ENCODE measurements around the gene OR5AC2. TPM values are rescaled to one million over a fixed set of nuclear protein-coding genes. Genes with fewer than 3 reads are reported as not detected.

Gene OR5AC2
- total and polyA plus RNA-seq, 3 experiments from 2014 or later: not detected

DNA sequence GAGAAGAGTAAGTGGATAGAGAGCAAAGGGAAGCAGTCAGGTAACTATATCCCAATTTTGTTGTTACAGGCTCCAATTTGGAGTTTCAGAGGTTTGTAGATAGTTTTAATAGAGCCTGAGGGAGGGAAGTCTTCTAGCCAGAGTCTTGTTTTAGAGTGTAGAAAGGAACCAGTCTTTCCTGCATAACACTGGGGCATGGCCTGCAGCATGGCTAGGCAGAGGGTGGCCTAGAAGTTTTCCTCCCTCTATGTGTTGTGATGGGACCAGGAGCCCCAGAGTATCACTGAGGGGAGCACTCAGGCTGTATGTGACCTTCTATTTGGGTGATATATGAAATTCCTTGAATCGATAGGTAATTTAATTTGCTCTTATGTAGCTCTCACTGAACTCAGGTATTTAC lies 29.3 kb upstream of the OR5AC2 start:
- Mint-ChIP-seq H3K4me1 (no peaks in the 10 kb centered on the region), H3K36me3 (no peaks in the 10 kb centered on the region), H3K27ac (peak overlapping the region in 1 of 8 donors; percentile 42), H3K9me3 (no peaks in the 10 kb centered on the region), H3K27me3 (peaks cover 0 to 7% of the 10 kb centered on the region in 2 donors), H3K4me3 (no peak overlapping the region)
- no peak for DNase-seq
- ChIA-PET POLR2A (no interaction called here), CTCF (no interaction called here)
- Histone ChIP-seq H3K4me1 (ENCODE audit: insufficient read depth, low read length) (no peaks in the 10 kb centered on the region), H3K9me3 (ENCODE audit: low read length) (no peaks in the 10 kb centered on the region), H3K27ac (ENCODE audit: low read depth, low read length) (no peak overlapping the region), H3K27me3 (ENCODE audit: insufficient read depth, low read length, poor library complexity, severe bottlenecking) (no peaks in the 10 kb centered on the region), H3K4me3 (ENCODE audit: low read length) (no peak overlapping the region), H3K36me3 (ENCODE audit: insufficient read depth, low read length) (no peaks in the 10 kb centered on the region)

DNA sequence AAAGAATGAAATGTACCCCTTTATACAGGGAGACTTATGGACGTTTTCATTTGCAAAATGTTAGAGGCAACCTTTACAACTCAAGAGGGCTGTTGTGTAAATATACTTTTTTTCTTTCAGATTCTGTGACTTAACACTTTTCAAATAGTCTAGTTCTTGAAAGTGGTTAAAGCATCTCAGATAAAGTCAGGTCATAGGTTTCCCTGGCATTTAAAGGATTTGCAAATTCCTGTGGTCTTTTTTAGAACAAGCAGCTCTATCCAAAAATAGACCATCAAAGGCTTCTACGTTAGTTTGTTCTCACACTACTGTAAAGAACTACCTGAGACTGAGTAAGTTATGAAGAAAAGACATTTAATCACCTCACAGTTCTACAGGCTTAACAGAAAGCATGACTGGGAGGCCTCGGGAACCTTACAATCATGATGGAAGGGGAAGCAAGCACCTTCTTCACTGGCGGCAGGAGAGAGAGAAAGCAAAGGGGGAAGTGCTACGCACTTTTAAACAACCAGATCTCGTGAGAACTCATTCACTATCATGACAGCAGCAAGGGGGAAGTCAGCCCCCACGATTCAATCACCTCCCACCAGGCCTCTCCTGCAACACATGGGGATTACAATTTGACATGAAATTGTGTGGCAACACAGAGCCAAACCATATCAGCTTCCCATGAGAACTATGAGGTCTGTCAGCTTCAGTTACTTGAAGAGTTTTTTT lies 28.6 kb upstream of the OR5AC2 start:
- Mint-ChIP-seq H3K9me3 (no peaks in the 10 kb centered on the region), H3K27me3 (peaks cover 0 to 7% of the 10 kb centered on the region in 2 donors), H3K36me3 (no peaks in the 10 kb centered on the region), H3K4me1 (no peaks in the 10 kb centered on the region), H3K27ac (no peak overlapping the region), H3K4me3 (no peak overlapping the region)
- no peak for DNase-seq
- ChIA-PET POLR2A (no interaction called here), CTCF (no interaction called here)
- Histone ChIP-seq H3K4me1 (ENCODE audit: insufficient read depth, low read length) (no peaks in the 10 kb centered on the region), H3K36me3 (ENCODE audit: insufficient read depth, low read length) (no peaks in the 10 kb centered on the region), H3K9me3 (ENCODE audit: low read length) (no peaks in the 10 kb centered on the region), H3K4me3 (ENCODE audit: low read length) (no peak overlapping the region), H3K27ac (ENCODE audit: low read depth, low read length) (no peak overlapping the region), H3K27me3 (ENCODE audit: insufficient read depth, low read length, poor library complexity, severe bottlenecking) (no peaks in the 10 kb centered on the region)

DNA sequence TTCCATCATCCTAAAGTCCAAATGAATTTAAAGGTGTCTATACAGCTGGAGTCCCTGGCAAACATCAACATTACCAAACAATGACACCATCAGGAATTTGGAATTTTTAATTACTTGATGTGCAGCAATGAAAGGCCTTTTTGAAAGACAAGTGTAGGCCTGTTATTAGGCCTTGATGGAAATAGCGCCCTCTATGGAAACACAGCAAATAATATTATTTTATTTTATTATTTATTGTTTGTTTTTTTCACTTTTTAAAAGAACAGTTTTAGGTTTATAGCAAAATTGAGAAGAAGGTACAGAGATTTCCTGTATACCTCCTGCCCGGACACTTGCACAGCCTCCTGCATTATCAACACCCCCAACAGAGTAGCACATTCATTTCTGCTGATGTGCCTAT lies 18.1 kb upstream of the OR5AC2 start:
- ChIA-PET CTCF (no interaction called here), POLR2A (no interaction called here)
- Mint-ChIP-seq H3K27ac (no peak overlapping the region), H3K27me3 (peaks cover 11 to 26% of the 10 kb centered on the region in 2 donors), H3K36me3 (no peaks in the 10 kb centered on the region), H3K4me3 (no peak overlapping the region), H3K9me3 (no peaks in the 10 kb centered on the region), H3K4me1 (no peaks in the 10 kb centered on the region)
- Histone ChIP-seq H3K27ac (ENCODE audit: low read depth, low read length) (no peak overlapping the region), H3K4me3 (ENCODE audit: low read length) (no peak overlapping the region), H3K9me3 (ENCODE audit: low read length) (no peaks in the 10 kb centered on the region), H3K36me3 (ENCODE audit: insufficient read depth, low read length) (no peaks in the 10 kb centered on the region), H3K27me3 (ENCODE audit: insufficient read depth, low read length, poor library complexity, severe bottlenecking) (no peaks in the 10 kb centered on the region), H3K4me1 (ENCODE audit: insufficient read depth, low read length) (no peaks in the 10 kb centered on the region)
- DNase-seq: no peak

DNA sequence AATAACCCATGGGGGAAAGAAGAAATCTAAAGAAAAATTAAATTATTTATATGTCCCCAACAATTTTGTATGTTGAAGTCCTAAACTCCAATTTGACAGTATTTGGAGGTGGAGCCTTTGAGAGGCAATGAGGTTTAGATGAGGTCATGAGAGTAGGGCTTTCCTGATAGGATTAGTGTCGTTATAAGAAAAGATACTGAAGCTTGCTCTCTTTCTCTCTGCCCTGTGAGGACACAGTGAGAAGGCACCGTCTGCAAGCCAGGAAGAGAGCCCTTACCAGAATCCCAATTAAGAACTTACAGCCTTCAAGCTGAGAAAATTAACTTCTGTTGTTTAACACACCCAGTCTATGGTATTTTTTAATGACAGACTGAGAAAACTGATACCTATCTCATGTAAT lies 16.1 kb upstream of the OR5AC2 start:
- H3K9me3 ChIP-seq (ENCODE audit: low read length): no peaks in the 10 kb centered on the region
- no peak for DNase-seq
- peaks cover 2 to 14% of the 10 kb centered on the region in 2 donors for H3K27me3 Mint-ChIP-seq
- H3K4me1 Mint-ChIP-seq: no peaks in the 10 kb centered on the region
- H3K27ac Mint-ChIP-seq: no peak overlapping the region
- H3K27me3 ChIP-seq (ENCODE audit: insufficient read depth, low read length, poor library complexity, severe bottlenecking): no peaks in the 10 kb centered on the region
- H3K4me3 ChIP-seq (ENCODE audit: low read length): no peak overlapping the region
- H3K36me3 Mint-ChIP-seq: no peaks in the 10 kb centered on the region
- no peaks in the 10 kb centered on the region for H3K36me3 ChIP-seq (ENCODE audit: insufficient read depth, low read length)
- no peak overlapping the region for H3K27ac ChIP-seq (ENCODE audit: low read depth, low read length)
- no peaks in the 10 kb centered on the region for H3K4me1 ChIP-seq (ENCODE audit: insufficient read depth, low read length)
- ChIA-PET POLR2A (no interaction called here), CTCF (no interaction called here)
- H3K9me3 Mint-ChIP-seq: no peaks in the 10 kb centered on the region
- H3K4me3 Mint-ChIP-seq: no peak overlapping the region

DNA sequence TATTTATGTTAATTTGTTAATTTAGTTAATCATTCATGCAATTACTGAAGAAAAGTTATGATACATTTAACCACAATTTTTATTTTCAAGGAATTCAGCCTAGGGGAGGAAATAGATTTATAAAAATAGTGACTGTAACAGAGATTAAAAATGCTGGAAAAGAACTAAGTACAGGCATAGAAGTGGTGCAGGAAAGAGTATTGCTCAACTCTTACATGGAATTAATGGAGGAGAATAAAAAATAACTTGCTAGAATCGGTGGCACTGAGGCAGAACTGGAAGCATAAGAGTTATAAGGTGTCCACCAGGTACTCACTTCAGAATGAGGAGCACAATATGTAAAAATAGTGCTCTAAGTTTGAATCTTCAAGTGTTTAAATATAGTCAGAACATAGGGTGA lies 13.5 kb upstream of the OR5AC2 start:
- Mint-ChIP-seq H3K36me3 (no peaks in the 10 kb centered on the region), H3K4me3 (no peak overlapping the region), H3K9me3 (no peaks in the 10 kb centered on the region), H3K27ac (no peak overlapping the region), H3K4me1 (no peaks in the 10 kb centered on the region), H3K27me3 (peaks cover 0 to 13% of the 10 kb centered on the region in 2 donors)
- Histone ChIP-seq H3K9me3 (ENCODE audit: low read length) (no peaks in the 10 kb centered on the region), H3K27ac (ENCODE audit: low read depth, low read length) (no peak overlapping the region), H3K4me3 (ENCODE audit: low read length) (no peak overlapping the region), H3K27me3 (ENCODE audit: insufficient read depth, low read length, poor library complexity, severe bottlenecking) (no peaks in the 10 kb centered on the region), H3K36me3 (ENCODE audit: insufficient read depth, low read length) (no peaks in the 10 kb centered on the region), H3K4me1 (ENCODE audit: insufficient read depth, low read length) (no peaks in the 10 kb centered on the region)
- DNase-seq: no peak
- ChIA-PET POLR2A (no interaction called here), CTCF (no interaction called here)

DNA sequence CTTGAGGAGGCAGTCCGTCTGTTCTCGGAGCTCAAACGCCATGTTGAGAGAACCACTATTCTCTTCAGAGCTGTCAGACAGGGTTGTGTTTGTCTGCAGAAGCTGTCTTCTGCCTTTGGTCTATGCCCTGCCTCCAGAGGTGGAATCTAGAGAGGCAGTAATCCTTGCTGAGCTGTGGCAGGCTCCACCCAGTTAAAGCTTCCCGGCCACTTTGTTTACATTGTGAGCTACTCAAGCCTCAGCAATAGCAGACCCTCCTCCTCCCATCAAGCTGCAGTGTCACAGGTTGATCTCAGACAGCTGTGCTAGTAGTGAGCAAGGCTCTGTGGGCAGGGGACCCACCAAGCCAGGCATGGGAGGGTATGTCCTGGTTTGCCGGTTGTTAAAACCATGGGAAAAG lies 8.9 kb downstream of the OR5AC2 start:
- Mint-ChIP-seq H3K36me3 (no peaks in the 10 kb centered on the region), H3K27ac (no peak overlapping the region), H3K4me1 (no peaks in the 10 kb centered on the region), H3K27me3 (peaks cover 6 to 15% of the 10 kb centered on the region in 2 donors), H3K4me3 (no peak overlapping the region), H3K9me3 (peaks cover 0 to 7% (median 0%) of the 10 kb centered on the region in 5 donors)
- H3K4me1 ChIP-seq (ENCODE audit: insufficient read depth, low read length): no peaks in the 10 kb centered on the region
- POLR2A ChIA-PET: no interaction called here
- H3K9me3 ChIP-seq (ENCODE audit: low read length): no peaks in the 10 kb centered on the region
- CTCF ChIA-PET: no interaction called here
- H3K4me3 ChIP-seq (ENCODE audit: low read length): no peak overlapping the region
- no peak overlapping the region for H3K27ac ChIP-seq (ENCODE audit: low read depth, low read length)
- no peak for DNase-seq
- H3K36me3 ChIP-seq (ENCODE audit: insufficient read depth, low read length): no peaks in the 10 kb centered on the region
- H3K27me3 ChIP-seq (ENCODE audit: insufficient read depth, low read length, poor library complexity, severe bottlenecking): no peaks in the 10 kb centered on the region

DNA sequence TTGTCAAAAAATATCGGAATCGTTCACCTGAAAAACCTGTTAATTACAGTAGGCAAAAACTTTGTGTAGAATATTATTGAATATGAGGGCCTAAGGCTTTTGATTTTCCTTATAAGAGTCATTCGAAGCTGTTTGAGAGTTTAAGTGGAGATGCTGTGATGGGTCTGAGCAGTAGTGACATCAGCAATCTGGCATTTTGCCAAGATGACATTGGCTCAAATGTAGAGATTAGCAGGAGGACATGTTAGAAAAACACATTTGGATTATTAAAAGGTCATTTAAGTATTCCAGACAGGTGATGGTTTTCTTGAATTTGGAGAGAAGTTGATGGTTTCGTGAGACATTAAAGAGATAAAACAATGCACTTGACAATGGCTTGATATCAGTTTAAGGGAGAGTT lies 12.9 kb downstream of the OR5AC2 start:
- ChIA-PET POLR2A (no interaction called here), CTCF (no interaction called here)
- DNase-seq: no peak
- Mint-ChIP-seq H3K4me3 (no peak overlapping the region), H3K9me3 (peaks cover 0 to 2% (median 0%) of the 10 kb centered on the region in 5 donors), H3K27me3 (peaks cover 2 to 9% of the 10 kb centered on the region in 2 donors), H3K4me1 (no peaks in the 10 kb centered on the region), H3K36me3 (no peaks in the 10 kb centered on the region), H3K27ac (no peak overlapping the region)
- H3K9me3 ChIP-seq (ENCODE audit: low read length): no peaks in the 10 kb centered on the region
- no peaks in the 10 kb centered on the region for H3K4me1 ChIP-seq (ENCODE audit: insufficient read depth, low read length)
- no peak overlapping the region for H3K27ac ChIP-seq (ENCODE audit: low read depth, low read length)
- H3K4me3 ChIP-seq (ENCODE audit: low read length): no peak overlapping the region
- no peaks in the 10 kb centered on the region for H3K27me3 ChIP-seq (ENCODE audit: insufficient read depth, low read length, poor library complexity, severe bottlenecking)
- H3K36me3 ChIP-seq (ENCODE audit: insufficient read depth, low read length): no peaks in the 10 kb centered on the region

DNA sequence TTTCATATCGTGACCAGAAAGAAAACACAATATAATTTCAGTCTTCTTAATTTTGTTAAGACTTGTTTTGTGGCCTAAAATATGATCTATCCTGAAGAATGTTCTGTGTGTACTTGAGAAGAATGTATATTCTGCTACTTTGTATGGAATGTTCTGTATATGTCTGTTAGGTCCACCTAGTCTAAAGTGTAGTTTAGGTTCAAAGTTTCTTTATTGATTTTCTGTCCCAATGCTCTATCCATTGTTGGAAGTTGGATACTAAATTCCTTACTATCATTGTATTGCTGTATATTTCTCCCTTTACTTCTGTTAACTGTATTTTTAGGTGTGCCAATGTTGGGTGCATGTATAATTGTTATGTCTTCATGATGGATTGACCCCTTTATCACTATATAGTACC lies 21.2 kb downstream of the OR5AC2 start:
- Mint-ChIP-seq H3K27me3 (peaks cover 5 to 25% of the 10 kb centered on the region in 2 donors), H3K4me1 (no peaks in the 10 kb centered on the region), H3K27ac (no peak overlapping the region), H3K9me3 (peaks cover 0 to 22% (median 19%) of the 10 kb centered on the region in 5 donors), H3K4me3 (no peak overlapping the region), H3K36me3 (no peaks in the 10 kb centered on the region)
- H3K4me1 ChIP-seq (ENCODE audit: insufficient read depth, low read length): no peaks in the 10 kb centered on the region
- POLR2A ChIA-PET: no interaction called here
- no peaks in the 10 kb centered on the region for H3K9me3 ChIP-seq (ENCODE audit: low read length)
- CTCF ChIA-PET: no interaction called here
- H3K4me3 ChIP-seq (ENCODE audit: low read length): no peak overlapping the region
- H3K27ac ChIP-seq (ENCODE audit: low read depth, low read length): no peak overlapping the region
- no peak for DNase-seq
- H3K27me3 ChIP-seq (ENCODE audit: insufficient read depth, low read length, poor library complexity, severe bottlenecking): no peaks in the 10 kb centered on the region
- H3K36me3 ChIP-seq (ENCODE audit: insufficient read depth, low read length): no peaks in the 10 kb centered on the region
